A172 (cell line): Measurements from ENCODE around the gene OR51B5. TPM values are rescaled to one million over a fixed set of nuclear protein-coding genes. Genes with fewer than 3 reads are reported as not detected.
"Not testable (repeated sequence)": the region's sequence is repeated elsewhere in the genome, so short reads cannot be mapped to it uniquely, and the experiment has no call there.

Source experiments
- DNase-seq: peaks from one replicate; pipeline ENCODE4 v3.0.0-alpha.2; 2015; ENCODE audit warnings: low spot score
- total RNA-seq: library from RNA; depleted of rRNA; stranded (reverse); fragments of >200 nt; shearing (Covaris generic); gene quantifications from 2 replicates; pipeline ENCODE4 v1.2.3, GENCODE V29; 2014; rRNA removed

Gene OR51B5
- total RNA-seq, 1 experiment from 2014 or later: 17.4 TPM

DNA sequence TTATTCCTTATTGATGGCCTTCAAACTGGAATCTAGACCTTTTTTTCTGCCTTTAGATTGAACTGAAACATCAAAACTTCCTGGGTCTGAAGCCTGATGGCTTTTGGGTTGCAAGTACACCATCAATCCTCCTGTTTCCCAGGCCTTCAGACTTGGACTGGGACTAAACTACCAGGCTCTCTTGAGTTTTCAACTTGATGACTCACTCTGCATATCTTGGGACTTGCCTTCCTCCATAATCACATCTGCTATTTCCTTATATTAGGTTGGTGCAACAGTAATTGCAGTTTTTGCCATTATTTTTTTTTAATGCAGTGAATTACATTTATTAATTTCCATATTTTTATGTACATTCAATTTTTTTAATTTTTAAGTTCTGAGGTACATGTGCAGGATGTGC, 7.0 kb downstream of the OR51B5 start:
- DNase-seq: peak; percentile 17

DNA sequence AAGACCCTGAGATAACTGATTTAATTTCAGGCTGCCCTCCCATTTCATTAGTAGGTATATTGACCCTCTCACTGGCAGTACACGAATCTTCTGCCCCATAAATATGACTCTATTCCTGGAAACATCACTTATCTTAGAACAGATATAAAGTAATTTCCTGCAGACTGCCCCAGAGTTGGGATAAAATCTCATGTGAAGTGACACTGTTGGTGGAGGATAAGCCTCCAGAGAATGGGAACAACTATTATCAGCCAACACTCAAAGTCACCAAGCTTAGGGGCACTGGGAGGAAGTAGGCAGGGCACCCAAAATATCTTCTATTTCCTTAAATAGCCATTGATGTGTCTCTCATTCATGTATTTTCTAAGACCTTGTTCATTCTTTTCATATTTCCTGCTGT, 8.2 kb downstream of the OR51B5 start:
- DNase-seq: no peak

DNA sequence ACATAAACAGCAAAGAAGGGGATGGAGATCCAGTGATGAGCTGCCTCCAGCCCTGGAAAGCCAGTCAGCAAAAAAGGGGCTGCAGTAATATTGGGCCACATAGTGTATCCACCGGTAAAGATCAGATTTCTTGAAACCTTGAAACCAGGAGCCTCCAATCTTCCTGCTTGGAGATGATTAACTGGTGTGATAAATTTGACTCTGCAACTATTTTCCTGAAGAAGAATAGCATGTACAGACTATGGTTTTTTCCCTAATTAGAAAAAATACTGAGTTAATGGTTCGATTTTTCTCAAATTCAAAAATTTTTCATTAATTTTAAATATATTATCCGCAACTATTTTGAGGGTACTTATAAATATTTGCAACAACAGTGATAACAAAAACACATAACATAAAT, 19.1 kb downstream of the OR51B5 start, which contains the start of gene OR51B2:
Gene OR51B2 (minus strand): TSS at position 101 of the 400 bp plus-strand sequence. CDS start 0 bp downstream, at position 101.
- no peak for DNase-seq

DNA sequence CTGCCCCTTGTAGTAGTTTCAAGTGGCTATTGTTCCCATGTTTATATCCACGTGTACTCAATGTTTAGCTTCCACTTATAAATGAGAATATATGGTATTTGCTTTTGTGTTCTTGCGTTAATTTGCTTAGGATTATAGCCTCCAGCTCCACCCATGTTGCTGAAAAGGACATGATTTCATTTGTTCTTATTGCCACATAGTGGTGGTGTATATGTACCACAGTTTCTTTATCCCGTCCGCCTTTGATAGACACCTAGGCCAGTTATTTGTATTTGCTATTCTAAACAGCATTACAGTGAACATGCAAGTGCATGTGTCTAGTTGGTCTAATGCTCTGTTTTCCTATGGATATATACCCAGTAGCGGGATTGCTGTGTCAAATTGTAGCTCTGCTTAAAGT, 26.0 kb downstream of the OR51B5 start:
- DNase-seq: no peak

DNA sequence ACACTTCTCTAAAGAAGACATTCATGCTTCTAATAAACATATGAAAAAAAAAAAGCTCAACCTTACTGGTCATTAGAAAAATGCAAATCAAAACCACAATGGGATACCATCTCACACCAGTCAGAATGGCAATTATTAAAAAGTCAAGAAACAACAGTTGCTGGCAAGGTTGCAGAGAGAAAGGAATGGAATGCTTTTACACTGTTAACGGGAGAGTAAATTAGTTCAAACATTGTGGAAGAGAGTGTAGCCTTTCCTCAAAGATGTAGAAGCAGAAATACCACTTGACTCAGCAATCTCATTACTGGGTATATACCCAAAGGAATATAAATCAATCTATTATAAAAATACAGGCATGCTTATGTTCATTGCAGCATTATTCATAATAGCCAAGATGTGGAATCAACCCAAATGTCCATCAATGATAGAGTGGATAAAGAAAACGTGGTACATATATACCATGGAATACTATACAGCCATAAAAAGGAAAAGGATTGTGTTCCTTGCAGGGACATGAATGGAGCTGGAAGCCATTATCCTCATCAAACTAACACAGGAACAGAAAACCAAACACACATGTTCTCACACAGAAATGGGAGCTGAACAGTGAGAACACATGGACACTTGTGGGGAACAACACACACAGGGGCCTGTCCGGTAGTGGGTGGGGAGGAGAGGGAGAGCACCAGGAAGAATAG, 29.8 kb downstream of the OR51B5 start:
- DNase-seq: not testable (repeated sequence)

DNA sequence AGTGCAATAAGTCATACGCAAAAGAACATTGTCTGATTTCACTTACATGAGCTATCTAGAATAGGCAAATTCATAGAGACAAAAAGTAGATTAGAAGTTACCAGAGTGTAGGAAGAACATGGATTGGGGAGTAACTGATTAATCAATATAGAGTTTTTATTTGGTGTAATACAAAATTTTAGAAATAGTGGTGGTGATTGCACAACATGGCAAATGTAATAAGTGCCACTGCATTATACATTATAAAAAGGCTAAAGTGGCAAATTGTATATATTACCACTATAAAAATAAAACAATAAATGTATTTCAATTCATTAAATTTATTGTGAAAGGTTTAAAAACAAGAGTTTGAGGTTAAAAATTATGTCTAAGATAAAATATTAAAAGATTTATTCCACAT, 32.9 kb downstream of the OR51B5 start:
- DNase-seq: no peak

DNA sequence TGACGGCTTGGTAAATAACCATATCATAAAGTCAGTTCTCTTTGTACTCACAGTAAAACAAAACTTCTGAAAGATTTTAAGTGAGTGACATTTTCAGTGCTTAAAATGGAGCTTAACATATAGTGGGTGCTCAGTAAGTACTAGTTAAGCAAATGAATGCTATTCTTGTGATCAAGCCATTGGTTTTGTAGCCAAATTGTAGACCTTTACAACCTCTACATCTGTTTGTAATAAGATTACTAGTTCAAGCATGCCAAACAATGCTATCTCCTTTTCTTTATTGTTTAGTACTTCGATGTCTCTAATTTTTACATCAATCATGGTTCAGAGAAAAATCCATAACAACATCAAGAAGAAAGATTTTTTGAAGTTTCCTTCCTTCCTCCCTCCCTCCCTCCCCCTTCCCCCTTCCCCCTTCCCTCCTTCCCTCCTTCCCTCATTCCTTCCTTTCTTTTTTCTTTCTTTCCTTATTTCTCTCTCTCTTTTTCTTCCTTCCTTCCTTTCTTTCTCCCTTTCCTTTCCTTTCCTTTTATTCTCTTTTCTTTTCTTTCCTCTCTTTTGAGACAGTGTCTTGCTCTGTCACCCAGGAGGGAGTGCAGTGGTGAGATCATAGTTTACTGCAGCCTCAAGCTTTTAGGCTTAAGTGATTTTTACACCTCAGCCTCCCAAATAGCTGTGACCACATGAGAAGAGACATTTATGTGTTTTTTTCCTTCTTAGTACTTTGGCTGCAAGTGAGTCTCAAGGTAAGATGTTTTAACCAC, 35.9 kb downstream of the OR51B5 start:
- no peak for DNase-seq

DNA sequence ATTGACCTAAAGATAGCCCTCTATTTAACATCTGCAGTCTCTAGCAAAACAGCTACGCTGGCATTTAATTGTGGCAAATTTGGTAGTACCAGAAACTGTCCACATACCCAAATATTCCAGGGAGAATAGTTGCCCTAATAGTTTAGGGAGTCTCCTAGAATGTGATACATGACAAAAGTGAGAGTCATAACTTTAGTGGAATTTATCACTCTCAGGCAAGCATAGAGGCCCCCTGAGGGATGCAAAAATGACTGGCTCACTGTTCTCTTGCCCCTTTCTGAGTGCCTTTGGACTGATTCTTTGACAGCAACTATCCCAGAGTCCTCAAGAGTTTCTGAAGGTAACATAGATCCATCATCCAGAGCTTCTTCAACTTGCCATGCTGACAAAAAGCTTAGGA, 39.3 kb downstream of the OR51B5 start:
- DNase-seq: no peak

DNA sequence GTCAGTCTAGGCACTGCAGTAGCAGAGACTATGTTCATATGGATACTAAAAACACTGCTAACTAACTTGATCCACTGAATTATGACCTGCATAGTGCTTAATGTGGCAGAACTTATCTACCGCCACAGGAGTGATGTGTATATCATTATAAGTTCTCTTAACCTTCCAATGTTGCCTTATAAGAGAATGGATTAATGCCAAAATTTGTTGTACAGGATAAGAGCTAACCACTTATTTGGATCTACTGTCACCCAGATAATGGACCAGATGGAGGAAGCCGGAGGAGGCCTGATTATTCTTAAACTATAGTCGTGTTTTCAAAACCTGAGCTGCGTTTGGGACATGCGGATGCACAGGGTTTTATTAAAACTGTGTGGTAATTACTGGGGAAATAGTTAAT, 39.7 kb downstream of the OR51B5 start:
- no peak for DNase-seq

DNA sequence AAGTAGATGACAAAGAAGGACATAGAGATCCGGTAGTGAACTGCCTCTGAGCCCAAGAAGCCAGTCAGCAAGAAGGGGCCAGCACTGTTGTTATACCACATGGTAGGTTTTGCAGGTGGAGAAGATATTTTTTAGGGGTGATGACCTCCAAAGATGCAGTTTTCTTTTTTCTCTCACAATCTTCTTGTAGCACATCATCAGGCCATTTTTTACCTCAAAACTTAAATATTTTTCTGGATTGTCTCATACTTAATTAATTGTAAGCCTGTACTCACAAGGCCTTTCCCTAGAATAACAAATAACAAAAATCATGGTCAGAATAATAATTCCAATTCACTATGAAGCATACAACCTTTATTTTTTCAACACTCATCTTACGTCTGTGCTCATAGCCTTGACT, 41.5 kb downstream of the OR51B5 start, which contains the start of gene OR51B4:
Gene OR51B4 (minus strand): TSS at position 101 of the 400 bp plus-strand sequence. CDS start 0 bp downstream, at position 101.
- DNase-seq: no peak

DNA sequence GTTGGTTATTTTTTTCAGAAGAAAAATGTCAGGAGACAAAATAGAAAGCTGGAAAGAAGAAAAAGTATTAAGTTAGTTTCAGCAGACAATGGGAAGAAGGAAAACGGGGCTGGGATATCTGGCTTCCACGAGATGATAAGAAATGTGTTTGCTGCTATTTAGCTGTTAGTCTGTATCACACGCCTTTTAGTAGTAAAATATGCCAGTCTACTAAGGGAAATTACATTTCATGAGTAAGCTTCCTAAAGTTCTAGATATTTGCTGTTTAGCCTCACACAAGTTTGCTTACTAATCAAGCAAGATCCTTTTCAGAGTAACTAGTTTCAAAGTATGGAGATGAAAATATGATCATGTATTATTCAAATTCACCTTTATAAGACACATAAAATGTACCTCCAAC, 43.1 kb downstream of the OR51B5 start:
- no peak for DNase-seq

DNA sequence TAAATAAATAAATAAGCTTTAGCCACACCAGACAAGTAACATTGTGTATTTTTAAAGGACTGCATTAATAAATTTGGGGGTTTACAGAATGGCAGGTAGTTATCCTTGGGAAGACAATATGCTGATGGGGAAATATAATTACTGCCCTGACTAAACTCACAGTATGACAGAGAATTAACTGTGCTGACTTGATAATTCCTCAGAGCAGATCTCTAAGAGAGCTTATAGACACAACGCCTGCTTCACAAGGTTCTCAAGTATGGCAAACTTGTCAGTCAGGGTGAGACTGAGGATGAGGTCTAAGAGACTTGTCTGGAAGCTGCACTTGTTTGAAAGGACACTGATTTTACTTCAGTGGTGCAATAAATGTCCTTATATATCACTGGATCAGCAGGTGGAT, 44.9 kb downstream of the OR51B5 start:
- DNase-seq: no peak

DNA sequence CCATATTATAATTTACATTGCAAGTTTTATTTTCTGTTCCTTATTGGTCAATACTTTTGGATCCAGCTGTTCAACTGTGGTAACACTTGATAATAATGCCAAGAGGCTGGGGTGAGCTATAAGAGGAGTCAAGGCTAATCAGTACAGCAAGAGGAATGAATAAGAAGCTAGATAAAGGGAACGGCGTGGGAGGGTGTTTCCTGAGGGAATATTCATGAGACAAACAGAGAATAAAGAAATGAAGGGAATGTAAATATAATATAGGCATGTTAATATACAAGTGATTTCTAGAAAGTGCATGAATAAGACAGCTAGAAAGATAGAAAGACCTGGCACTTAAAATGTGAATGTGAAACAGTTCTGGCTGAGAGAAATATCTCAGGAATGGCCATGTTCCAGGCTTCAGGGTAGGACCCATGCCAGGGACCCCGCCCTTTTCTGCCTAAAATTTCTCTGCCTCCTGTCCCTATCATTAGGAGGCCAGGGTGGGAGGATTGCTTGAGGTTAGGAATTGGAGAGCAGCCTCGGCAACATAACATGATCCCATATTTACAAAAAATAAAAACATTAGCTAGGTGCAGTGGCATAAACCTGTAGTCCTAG, 45.5 kb downstream of the OR51B5 start:
- no peak for DNase-seq

DNA sequence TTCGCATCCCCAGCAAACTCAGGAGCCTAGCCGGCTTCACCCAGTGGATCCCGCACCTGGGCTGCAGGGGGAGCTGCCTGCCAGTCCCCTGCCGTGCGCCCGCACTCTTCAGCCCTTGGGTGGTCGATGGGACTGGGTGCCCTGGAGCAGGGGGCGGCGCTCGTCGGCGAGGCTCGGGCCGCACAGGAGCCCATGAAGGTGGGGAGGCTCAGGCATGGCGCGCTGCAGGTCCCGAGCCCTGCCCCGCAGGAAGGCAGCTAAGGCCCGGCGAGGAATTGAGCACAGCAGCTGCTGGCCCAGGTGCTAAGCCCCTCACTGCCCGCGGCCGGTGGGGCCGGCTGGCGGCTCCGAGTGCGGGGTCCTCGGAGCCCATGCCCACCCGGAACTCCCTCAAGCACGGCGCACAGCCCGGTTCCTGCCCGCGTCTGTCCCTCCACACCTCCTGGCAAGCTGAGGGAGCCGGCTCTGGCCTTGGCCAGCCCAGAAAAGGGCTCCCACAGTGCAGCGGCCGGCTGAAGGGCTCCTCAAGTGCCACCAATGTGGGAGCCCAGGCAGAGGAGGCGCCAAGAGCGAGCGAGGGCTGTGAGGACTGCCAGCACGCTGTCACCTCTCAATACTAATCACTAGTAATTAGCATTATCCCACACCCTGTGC, 48.9 kb downstream of the OR51B5 start:
- not testable (repeated sequence) for DNase-seq

DNA sequence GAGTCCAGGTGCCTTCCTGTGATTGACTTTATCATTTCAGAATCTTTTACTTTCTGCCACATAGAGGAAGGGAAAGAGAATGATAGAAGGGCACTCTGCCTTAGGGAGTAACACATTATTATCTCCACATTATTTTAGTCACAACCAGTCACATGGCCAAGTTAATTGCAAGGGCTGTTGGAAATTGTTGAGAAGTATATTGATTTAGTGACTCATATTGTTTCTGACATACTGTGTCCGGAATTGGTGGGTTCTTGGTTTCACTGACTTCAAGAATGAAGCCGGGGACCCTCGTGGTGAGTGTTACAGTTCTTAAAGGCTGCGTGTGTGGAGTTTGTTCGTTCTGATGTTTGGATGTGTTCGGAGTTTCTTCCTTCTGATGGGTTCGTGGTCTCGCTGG, 50.3 kb downstream of the OR51B5 start:
- DNase-seq: no peak

Other genes starting within 250 kb of the OR51B5 start
- not detected in 2 replicates for gene OR52A5, start 205.2 kb downstream of the OR51B5 start, total RNA-seq
- gene OR52A1, start 188.8 kb downstream of the OR51B5 start, total RNA-seq: not detected in 2 replicates
- gene OR51V1, start 142.8 kb downstream of the OR51B5 start, total RNA-seq: not detected in 2 replicates
- not detected in 2 replicates for gene HBB, start 116.5 kb downstream of the OR51B5 start, total RNA-seq
- gene HBD, start 109.0 kb downstream of the OR51B5 start, total RNA-seq: not detected in 2 replicates
- not detected in 2 replicates for gene HBG1, start 93.7 kb downstream of the OR51B5 start, total RNA-seq
- 1.1 and 1.6 TPM in 2 replicates for gene HBG2, start 88.7 kb downstream of the OR51B5 start, total RNA-seq
- gene HBE1, start 73.6 kb downstream of the OR51B5 start, total RNA-seq: 25.6 and 49.9 TPM in 2 replicates
- 11.3 and 12.8 TPM in 2 replicates for gene OR51B4, start 41.6 kb downstream of the OR51B5 start, total RNA-seq
- 0.29 and 1.5 TPM in 2 replicates for gene OR51B2, start 19.2 kb downstream of the OR51B5 start, total RNA-seq
- gene OR51B6, start 8.0 kb upstream of the OR51B5 start, total RNA-seq: not detected in 2 replicates
- not detected in 2 replicates for gene OR51M1, start 40.3 kb upstream of the OR51B5 start, total RNA-seq
- not detected in 2 replicates for gene OR51Q1, start 78.6 kb upstream of the OR51B5 start, total RNA-seq
- gene OR51I1, start 98.0 kb upstream of the OR51B5 start, total RNA-seq: 0.55 TPM in 1 of 2 replicates, not detected in the other
- gene OR51I2, start 105.8 kb upstream of the OR51B5 start, total RNA-seq: not detected in 2 replicates
- gene OR52D1, start 145.2 kb upstream of the OR51B5 start, total RNA-seq: not detected in 2 replicates
- gene UBQLN3, start 166.4 kb upstream of the OR51B5 start, total RNA-seq: not detected in 2 replicates
- gene UBQLNL, start 173.2 kb upstream of the OR51B5 start, total RNA-seq: not detected in 2 replicates
- gene OR52H1, start 205.0 kb upstream of the OR51B5 start, total RNA-seq: not detected in 2 replicates
- gene OR52B6, start 237.4 kb upstream of the OR51B5 start, total RNA-seq: not detected in 2 replicates